SK-N-SH treated with all-trans-retinoic acid at 6 μM for 48 hours (cell line): ENCODE results near the gene SSR1.

Experiments
- ATAC-seq: fragments of 200-7000 bp; cut with Tn5 transposase; 3 replicates; pipeline ENCODE4 v1.9.1; 2020; ENCODE audit warnings: mild to moderate bottlenecking, moderate library complexity
- ARNTL ChIP-seq: fragments of 450-650 bp; formaldehyde crosslinking; IDR thresholded peaks from 2 replicates; pipeline ENCODE4 v1.5.0; 2020; ENCODE audit warnings: low read depth, mild to moderate bottlenecking, moderate library complexity, borderline replicate concordance
- BACH2 ChIP-seq: fragments of 250-450 bp; sonication (Bioruptor Pico); IDR thresholded peaks from 2 replicates; pipeline ENCODE4 v1.9.0; 2021; ENCODE audit warnings: mild to moderate bottlenecking, borderline replicate concordance
- CSDC2 ChIP-seq: fragments of 250-450 bp; sonication (Bioruptor Pico); IDR thresholded peaks from 2 replicates; pipeline ENCODE4 v1.5.0; 2020; ENCODE audit warnings: mild to moderate bottlenecking, moderate library complexity
- GLIS3 ChIP-seq: fragments of 250-450 bp; sonication (Bioruptor Pico); IDR thresholded peaks from 2 replicates; pipeline ENCODE4 v1.5.0; 2020; ENCODE audit warnings: mild to moderate bottlenecking, moderate library complexity
- ISL1 ChIP-seq: fragments of 250-450 bp; sonication (Bioruptor Pico); IDR thresholded peaks from 2 replicates; pipeline ENCODE4 v2.1.2; 2022; ENCODE audit warnings: mild to moderate bottlenecking, moderate library complexity
- OSR1 ChIP-seq: fragments of 250-450 bp; sonication (Bioruptor Pico); IDR thresholded peaks from 2 replicates; pipeline ENCODE4 v1.8.0; 2022; ENCODE audit warnings: moderate library complexity, mild to moderate bottlenecking, inconsistent platforms
- PATZ1 ChIP-seq: fragments of 250-450 bp; sonication (Bioruptor Pico); IDR thresholded peaks from 2 replicates; pipeline ENCODE4 v1.8.0; 2020; ENCODE audit warnings: mild to moderate bottlenecking, moderate library complexity, borderline replicate concordance
- PPARA ChIP-seq: fragments of 250-450 bp; sonication (Bioruptor Pico); IDR thresholded peaks from 2 replicates; pipeline ENCODE4 v1.5.0; 2020; ENCODE audit warnings: mild to moderate bottlenecking, borderline replicate concordance
- RARB ChIP-seq: fragments of 250-450 bp; sonication (Bioruptor Pico); IDR thresholded peaks from 2 replicates; pipeline ENCODE4 v1.8.0; 2021; ENCODE audit warnings: mild to moderate bottlenecking, moderate library complexity
- TCF4 ChIP-seq: fragments of 250-450 bp; sonication (Bioruptor Pico); IDR thresholded peaks from 2 replicates; pipeline ENCODE4 v1.8.0; 2021; ENCODE audit warnings: mild to moderate bottlenecking, moderate library complexity, borderline replicate concordance
- TOX ChIP-seq: fragments of 250-450 bp; sonication (Bioruptor Pico); IDR thresholded peaks from 2 replicates; pipeline ENCODE4 v1.8.0; 2021; ENCODE audit warnings: mild to moderate bottlenecking, moderate library complexity, borderline replicate concordance
- TSHZ2 ChIP-seq: fragments of 250-450 bp; sonication (Bioruptor Pico); IDR thresholded peaks from 2 replicates; pipeline ENCODE4 v1.5.0; 2020; ENCODE audit warnings: mild to moderate bottlenecking, moderate library complexity
- ZC3H10 ChIP-seq: fragments of 250-450 bp; sonication (Bioruptor Pico); IDR thresholded peaks from 2 replicates; pipeline ENCODE4 v1.5.1; 2021; ENCODE audit warnings: mild to moderate bottlenecking, moderate library complexity
- ZFP3 ChIP-seq: fragments of 250-450 bp; sonication (Bioruptor Pico); IDR thresholded peaks from 2 replicates; pipeline ENCODE4 v1.5.0; 2020; ENCODE audit warnings: mild to moderate bottlenecking, moderate library complexity
- ZFP30 ChIP-seq: fragments of 450-650 bp; formaldehyde crosslinking; IDR thresholded peaks from 2 replicates; pipeline ENCODE4 v1.5.0; 2022; ENCODE audit warnings: mild to moderate bottlenecking, moderate library complexity
- ZNF565 ChIP-seq: fragments of 450-650 bp; formaldehyde crosslinking; conservative IDR thresholded peaks from 2 replicates; pipeline ENCODE4 v1.5.0; 2020; ENCODE audit warnings: low read depth, mild to moderate bottlenecking, moderate library complexity
- ZNF70 ChIP-seq: fragments of 450-650 bp; formaldehyde crosslinking; IDR thresholded peaks from 2 replicates; pipeline ENCODE4 v1.5.0; 2020; ENCODE audit warnings: mild to moderate bottlenecking, moderate library complexity
- ZNF8 ChIP-seq: fragments of 450-650 bp; formaldehyde crosslinking; IDR thresholded peaks from 2 replicates; pipeline ENCODE4 v1.5.0; 2020; ENCODE audit warnings: mild to moderate bottlenecking, moderate library complexity
- TF ChIP-seq, protein P1 (sequence below): fragments of 250-450 bp; sonication (Bioruptor Pico); IDR thresholded peaks from 2 replicates; pipeline ENCODE4 v1.5.1; 2020; ENCODE audit warnings: low read depth, mild to moderate bottlenecking, moderate library complexity
- TF ChIP-seq, protein P2 (sequence below): fragments of 250-450 bp; sonication (Bioruptor Pico); IDR thresholded peaks from 2 replicates; pipeline ENCODE4 v1.5.1; 2021; ENCODE audit warnings: mild to moderate bottlenecking, moderate library complexity

The SSR1 gene

DNA sequence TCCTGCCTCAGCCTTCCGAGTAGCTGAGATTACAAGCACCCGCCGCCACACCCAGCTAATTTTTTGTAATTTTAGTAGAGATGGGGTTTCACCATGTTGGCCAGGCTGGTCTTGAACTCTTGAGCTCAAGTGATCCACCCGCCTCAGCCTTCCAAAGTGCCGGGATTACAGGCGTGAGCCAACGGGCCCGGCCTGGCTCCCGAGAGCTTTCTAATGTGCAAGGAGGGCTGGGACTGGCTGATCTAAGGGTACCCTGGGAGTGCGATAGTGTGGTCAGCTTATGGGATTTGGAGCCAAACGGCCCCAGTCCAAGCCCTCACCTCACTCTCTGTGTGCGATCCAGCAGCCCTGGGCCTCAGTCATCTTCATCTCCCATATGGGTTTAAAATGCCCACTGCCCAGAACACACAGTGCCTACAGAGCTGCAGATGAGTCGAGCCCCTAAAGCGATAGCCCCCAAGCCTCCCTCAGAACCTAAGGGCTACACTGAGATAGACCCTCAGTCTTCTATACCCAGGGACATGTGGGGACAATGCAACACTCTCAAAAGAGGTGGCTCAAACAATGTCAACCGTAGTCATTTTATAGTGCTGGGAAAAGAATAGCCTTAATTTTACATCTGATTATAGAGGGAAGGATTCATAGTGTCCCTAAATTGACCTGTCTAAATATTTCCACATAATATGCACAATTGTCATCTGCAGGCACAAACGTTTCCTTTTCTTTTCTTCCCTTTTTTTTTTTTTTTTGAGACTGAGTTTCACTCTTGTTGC is 50.1 kb downstream of the SSR1 start:
- no peak for ATAC-seq
- no peak for TF ChIP-seq GLIS3 (CRISPR knock-in tag)
- TF ChIP-seq CSDC2 (CRISPR knock-in tag), result no peak
- no peak for TF ChIP-seq ZFP3
- no peak for TF ChIP-seq ARNTL
- TF ChIP-seq OSR1, result no peak
- no peak for TF ChIP-seq ZNF565 (CRISPR knock-in tag)
- TF ChIP-seq TOX (CRISPR knock-in tag), result no peak
- no peak for TF ChIP-seq PATZ1 (CRISPR knock-in tag)
- no peak for TF ChIP-seq ZNF70 (CRISPR knock-in tag)
- TF ChIP-seq ISL1 (CRISPR knock-in tag), result no peak
- TF ChIP-seq TSHZ2 (CRISPR knock-in tag), result no peak
- TF ChIP-seq ZFP30 (CRISPR knock-in tag), result no peak
- TF ChIP-seq ZC3H10 (CRISPR knock-in tag), result no peak
- TF ChIP-seq PPARA (CRISPR knock-in tag), result no peak
- TF ChIP-seq, protein P1, sequence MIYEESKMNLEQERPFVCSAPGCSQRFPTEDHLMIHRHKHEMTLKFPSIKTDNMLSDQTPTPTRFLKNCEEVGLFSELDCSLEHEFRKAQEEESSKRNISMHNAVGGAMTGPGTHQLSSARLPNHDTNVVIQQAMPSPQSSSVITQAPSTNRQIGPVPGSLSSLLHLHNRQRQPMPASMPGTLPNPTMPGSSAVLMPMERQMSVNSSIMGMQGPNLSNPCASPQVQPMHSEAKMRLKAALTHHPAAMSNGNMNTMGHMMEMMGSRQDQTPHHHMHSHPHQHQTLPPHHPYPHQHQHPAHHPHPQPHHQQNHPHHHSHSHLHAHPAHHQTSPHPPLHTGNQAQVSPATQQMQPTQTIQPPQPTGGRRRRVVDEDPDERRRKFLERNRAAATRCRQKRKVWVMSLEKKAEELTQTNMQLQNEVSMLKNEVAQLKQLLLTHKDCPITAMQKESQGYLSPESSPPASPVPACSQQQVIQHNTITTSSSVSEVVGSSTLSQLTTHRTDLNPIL (CRISPR knock-in tag), result no peak
- TF ChIP-seq, all 23 proteins: peak for 0

DNA sequence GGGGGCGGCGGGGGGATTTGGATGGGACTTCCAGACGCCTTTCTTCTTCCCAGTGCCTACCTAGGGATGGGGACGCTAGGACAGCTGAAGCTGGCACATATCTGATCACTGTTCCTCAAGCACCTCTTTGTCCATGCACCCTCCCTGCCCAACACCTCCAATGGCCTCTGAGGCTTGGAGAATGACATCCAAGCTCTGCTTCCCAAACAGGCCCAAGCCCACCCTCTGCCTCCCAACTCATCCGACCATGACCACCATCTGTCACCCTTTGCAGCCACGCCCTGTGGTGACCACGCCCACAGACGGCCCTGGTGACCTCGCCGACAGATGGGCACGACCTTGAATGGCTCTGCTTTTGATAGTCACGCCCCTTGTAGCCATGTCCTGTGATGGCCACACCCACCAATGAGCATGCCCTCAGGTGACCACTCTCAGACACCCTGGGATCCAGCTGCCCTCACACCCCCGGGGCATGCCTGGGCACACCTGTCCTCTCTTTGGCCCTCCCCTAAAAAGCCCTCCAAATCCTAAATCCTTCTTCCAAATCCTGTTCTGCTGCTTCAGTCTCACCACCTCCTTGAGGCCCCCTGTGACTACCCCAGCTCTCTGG is 51.0 kb downstream of the SSR1 start:
- ATAC-seq, result no peak

DNA sequence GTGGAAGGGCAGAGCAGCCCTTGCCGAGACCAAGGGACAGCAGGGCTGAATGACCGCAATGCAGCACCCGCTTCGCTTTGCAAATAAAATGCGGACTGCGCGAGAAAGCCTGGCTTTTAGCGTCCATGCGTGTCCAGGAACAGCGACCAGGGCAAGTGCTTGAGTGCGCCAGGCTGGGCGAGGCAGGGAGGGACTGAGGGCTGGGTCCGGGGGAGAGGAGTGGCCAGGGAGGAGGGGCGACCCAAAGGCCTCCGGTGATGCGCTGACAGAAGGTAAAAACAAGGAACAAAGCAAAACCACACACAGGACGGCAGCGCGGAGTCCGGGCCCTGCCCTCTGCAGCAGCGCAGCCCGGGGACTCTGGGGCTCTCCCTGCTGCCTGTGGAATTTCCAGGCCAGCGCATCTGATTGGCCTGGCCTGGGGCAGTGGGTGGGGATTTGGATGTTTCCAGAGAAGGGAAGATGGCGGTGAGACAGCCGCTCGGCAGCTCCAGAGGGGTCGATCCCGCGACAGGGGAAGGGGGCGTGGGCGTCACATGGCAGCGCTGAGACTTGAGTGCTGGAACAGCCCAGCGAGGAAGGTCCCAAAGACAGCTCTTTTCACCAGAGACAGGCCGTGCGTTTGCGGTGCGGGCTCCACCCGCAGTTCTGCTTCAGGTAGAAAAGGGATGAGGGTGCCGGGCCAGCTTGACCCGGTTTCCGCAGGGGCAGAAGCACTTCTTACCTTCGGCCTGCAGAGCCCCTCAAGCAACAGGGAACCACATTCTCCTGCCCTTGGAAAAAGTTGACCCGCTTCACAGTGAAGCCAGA is 51.8 kb downstream of the SSR1 start:
- peak; percentile 100 for ATAC-seq
- no peak for TF ChIP-seq TCF4 (CRISPR knock-in tag)
- TF ChIP-seq PPARA (CRISPR knock-in tag), result no peak
- no peak for TF ChIP-seq CSDC2 (CRISPR knock-in tag)
- no peak for TF ChIP-seq ZC3H10 (CRISPR knock-in tag)
- TF ChIP-seq OSR1, result no peak
- no peak for TF ChIP-seq RARB (CRISPR knock-in tag)
- TF ChIP-seq, all 23 proteins: peak for 0

More for the DNA sequence above, 51.0 kb downstream of the SSR1 start:
- TF ChIP-seq BACH2 (no peak), OSR1 (no peak), TCF4 (CRISPR knock-in tag) (no peak), TOX (CRISPR knock-in tag) (no peak), ZNF8 (CRISPR knock-in tag) (no peak)
- TF ChIP-seq, protein P2, sequence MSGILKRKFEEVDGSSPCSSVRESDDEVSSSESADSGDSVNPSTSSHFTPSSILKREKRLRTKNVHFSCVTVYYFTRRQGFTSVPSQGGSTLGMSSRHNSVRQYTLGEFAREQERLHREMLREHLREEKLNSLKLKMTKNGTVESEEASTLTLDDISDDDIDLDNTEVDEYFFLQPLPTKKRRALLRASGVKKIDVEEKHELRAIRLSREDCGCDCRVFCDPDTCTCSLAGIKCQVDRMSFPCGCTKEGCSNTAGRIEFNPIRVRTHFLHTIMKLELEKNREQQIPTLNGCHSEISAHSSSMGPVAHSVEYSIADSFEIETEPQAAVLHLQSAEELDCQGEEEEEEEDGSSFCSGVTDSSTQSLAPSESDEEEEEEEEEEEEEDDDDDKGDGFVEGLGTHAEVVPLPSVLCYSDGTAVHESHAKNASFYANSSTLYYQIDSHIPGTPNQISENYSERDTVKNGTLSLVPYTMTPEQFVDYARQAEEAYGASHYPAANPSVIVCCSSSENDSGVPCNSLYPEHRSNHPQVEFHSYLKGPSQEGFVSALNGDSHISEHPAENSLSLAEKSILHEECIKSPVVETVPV (CRISPR knock-in tag), result no peak
